Activated naive CD8-positive, alpha-beta T cell treated with anti-CD3 and anti-CD28 coated beads, Interleukin-2, amount 10 ng/mL, durations not matched to agents 7 days and 5 days (primary cell): ENCODE data around the gene ST7L. TPM values are rescaled to one million over a fixed set of nuclear protein-coding genes. Genes with fewer than 3 reads are reported as not detected.

ENCODE experiments used
- ATAC-seq: fragments of 150-1000 bp; cut with Tn5 transposase; one replicate; pipeline ENCODE4 v1.10.0; 2021; ENCODE audit warnings: low read depth, moderate library complexity
- POLR2A ChIA-PET: fragments of 350-600 bp; sonication (Branson Sonifier 250); formaldehyde crosslinking; loops from one replicate; lab custom pipeline; 2021; ENCODE audit warnings: antibody characterized with exemption; lab: Charles Lee
- DNase-seq: peaks from one replicate; pipeline ENCODE4 v3.0.0; 2021
- H3K27ac Mint-ChIP-seq: one replicate; pipeline ENCODE4 v1.8.0; 2022; ENCODE audit warnings: mild to moderate bottlenecking, mixed read lengths
- H3K27me3 Mint-ChIP-seq: one replicate; pipeline ENCODE4 v1.8.0; 2022; ENCODE audit warnings: mild to moderate bottlenecking, moderate library complexity, mixed read lengths
- H3K36me3 Mint-ChIP-seq: one replicate; pipeline ENCODE4 v1.8.0; 2021; ENCODE audit warnings: mild to moderate bottlenecking, mixed read lengths
- H3K4me1 Mint-ChIP-seq: one replicate; pipeline ENCODE4 v1.8.0; 2021; ENCODE audit warnings: mixed read lengths
- H3K4me3 Mint-ChIP-seq: one replicate; pipeline ENCODE4 v1.8.0; 2022; ENCODE audit warnings: mild to moderate bottlenecking, moderate library complexity, mixed read lengths
- H3K9me3 Mint-ChIP-seq: one replicate; pipeline ENCODE4 v1.8.0; 2021; ENCODE audit warnings: mixed read lengths
- total RNA-seq, 2 experiments: library from RNA; stranded (reverse); gene quantifications; one replicate each; pipeline ENCODE4 v1.2.3, GENCODE V29; 2021

Gene ST7L
- total RNA-seq, 2 experiments from 2014 or later: 15.4 to 16.5 TPM

GRCh38 chr1:112477550-112477949 is 141.4 kb downstream of the ST7L start:
- POLR2A ChIA-PET: no interaction called here
- no peak for DNase-seq
- H3K36me3 Mint-ChIP-seq: peaks cover 3% of the 10 kb centered on the region
- no peak overlapping the region for H3K27ac Mint-ChIP-seq
- H3K9me3 Mint-ChIP-seq: peaks cover 17% of the 10 kb centered on the region
- peaks cover 24% of the 10 kb centered on the region for H3K27me3 Mint-ChIP-seq
- no peak overlapping the region for H3K4me3 Mint-ChIP-seq
- ATAC-seq: no peak
- H3K4me1 Mint-ChIP-seq: no peaks in the 10 kb centered on the region

Other genes starting within 250 kb of the ST7L start
- under 1 TPM; 0.47 to 0.57 TPM for gene CTTNBP2NL, start 222.9 kb downstream of the ST7L start, total RNA-seq
- under 1 TPM; 0.22 to 0.34 TPM for gene WNT2B, start 110.2 kb downstream of the ST7L start, total RNA-seq
- 100 to 1,000 TPM; 248 to 251 TPM for gene CAPZA1, start 691 bp upstream of the ST7L start, total RNA-seq
- 100 to 1,000 TPM; 124 to 130 TPM for gene MOV10, start 55.5 kb upstream of the ST7L start, total RNA-seq
- 10 to 100 TPM; 81.2 to 85.5 TPM for gene RHOC, start 88.0 kb upstream of the ST7L start, total RNA-seq
- under 1 TPM in 1 of 2 experiments, not detected in 1; 0.25 TPM for gene PPM1J, start 96.2 kb upstream of the ST7L start, total RNA-seq